Breast epithelium (tissue), 4 donors: ENCODE measurements around the gene XG. TPM values are rescaled to one million over a fixed set of nuclear protein-coding genes. Genes with fewer than 3 reads are reported as not detected.
A peak's percentile ranks its signal among the peaks of the same experiment; 100 is the strongest.
"Not testable (repeated sequence)": the region's sequence is repeated elsewhere in the genome, so short reads cannot be mapped to it uniquely, and the experiment has no call there.

ENCODE experiments used
- DNase-seq, 2 donors: peaks; one replicate each; pipeline ENCODE4 v3.0.0-alpha.2; 2019; ENCODE audit warnings: low spot score in 2 of 2
- H3K27ac ChIP-seq, 2 donors: fragments of 200-600 bp; sonication (generic) in 1 of 2; one replicate each; pipeline ENCODE4 v1.5.1; 2016 to 2019; ENCODE audit warnings: mild to moderate bottlenecking in 1 of 2
- H3K27me3 ChIP-seq, 2 donors: fragments of 200-600 bp; sonication (generic) in 1 of 2; one replicate each; pipeline versions ENCODE4 v1.5.1 to v1.6.0; 2017 to 2019; ENCODE audit warnings: control low read depth in 1 of 2, mild to moderate bottlenecking in 1 of 2
- H3K36me3 ChIP-seq: fragments of 200-600 bp; one replicate; pipeline ENCODE4 v1.5.1; 2019
- H3K4me1 ChIP-seq, 2 donors: fragments of 200-600 bp; sonication (generic); one replicate each; pipeline ENCODE4 v1.5.1; 2016 to 2019; ENCODE audit warnings: control low read depth in 1 of 2
- H3K4me3 ChIP-seq, 3 donors: fragments of 200-600 bp; sonication (generic); 1 replicate in 2 of 3; 2 replicates in 1 of 3; pipeline ENCODE4 v1.5.1; 2016 to 2019; ENCODE audit warnings: mild to moderate bottlenecking in 3 of 3, moderate library complexity in 2 of 3
- H3K9me3 ChIP-seq, 2 donors: fragments of 200-600 bp; sonication (generic) in 1 of 2; one replicate each; pipeline ENCODE4 v1.5.1; 2016 to 2019; ENCODE audit warnings: control low read depth in 1 of 2
- POLR2A ChIP-seq: fragments of 450-650 bp; IDR thresholded peaks from one replicate; pipeline ENCODE4 v1.6.1; 2016; ENCODE audit warnings: antibody characterized with exemption, mild to moderate bottlenecking, moderate library complexity
- POLR2AphosphoS5 ChIP-seq, 3 donors: sonication (generic); formaldehyde crosslinking; IDR thresholded peaks; one replicate each; pipeline ENCODE4 v1.6.1; 2017; ENCODE audit warnings: antibody characterized with exemption in 3 of 3
- intact Hi-C: fragments of 100-400 bp; cut with DNase I; formaldehyde crosslinking; loops from one replicate; pipeline ENCODE4 v1.15.1; 2023; ENCODE audit warnings: low total_unique reads
- total RNA-seq, 3 donors: library from RNA; depleted of rRNA; stranded (reverse); fragments of >200 nt; gene quantifications; one replicate each; pipeline ENCODE4 v1.1.0, GENCODE V29; 2016
- TF ChIP-seq, protein P1 (sequence below), 3 donors: fragments of 450-650 bp; IDR thresholded peaks; one replicate each; pipeline ENCODE4 v1.5.1; 2016 to 2017; ENCODE audit warnings: antibody characterized with exemption in 3 of 3, mild to moderate bottlenecking in 3 of 3, moderate library complexity in 3 of 3

The XG gene, protein sequence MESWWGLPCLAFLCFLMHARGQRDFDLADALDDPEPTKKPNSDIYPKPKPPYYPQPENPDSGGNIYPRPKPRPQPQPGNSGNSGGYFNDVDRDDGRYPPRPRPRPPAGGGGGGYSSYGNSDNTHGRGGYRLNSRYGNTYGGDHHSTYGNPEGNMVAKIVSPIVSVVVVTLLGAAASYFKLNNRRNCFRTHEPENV
- 10 to 100 TPM in 1 of 3 donors, 1 to 10 TPM in 1, under 1 TPM in 1; 0.59 to 14.4 (median 2.6) TPM for total RNA-seq

DNA sequence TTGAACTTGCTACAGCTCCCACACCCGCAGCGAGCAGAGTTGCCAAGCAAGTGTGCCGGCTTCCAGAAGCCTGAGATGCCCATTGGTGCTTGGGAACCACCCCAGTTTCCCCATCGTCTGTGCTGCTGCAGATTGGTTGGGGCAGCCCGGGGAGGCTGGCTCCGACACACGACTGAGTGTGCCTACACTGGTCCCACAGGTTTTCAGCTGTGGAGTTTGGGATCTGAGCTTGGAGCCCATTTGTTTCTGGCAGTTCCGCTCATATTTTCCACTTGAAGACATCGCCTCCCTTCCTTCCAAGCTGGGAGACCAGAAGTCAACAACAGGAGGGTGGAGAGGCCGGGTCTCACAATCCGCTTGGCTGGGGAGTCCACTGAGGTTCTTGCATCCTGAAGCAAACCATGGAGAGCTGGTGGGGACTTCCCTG lies at the start of gene XG:
Gene XG (plus strand): TSS at position 167 of the 427 bp plus-strand sequence. CDS start 235 bp downstream, at position 402.
- H3K36me3 ChIP-seq, DNase-seq, H3K9me3 ChIP-seq, H3K4me1 ChIP-seq, H3K27me3 ChIP-seq, intact Hi-C loops, H3K27ac ChIP-seq: not testable (repeated sequence)
- peak within 1 kb of the TSS in 1 of 3 donors; percentile 31 for H3K4me3 ChIP-seq

DNA sequence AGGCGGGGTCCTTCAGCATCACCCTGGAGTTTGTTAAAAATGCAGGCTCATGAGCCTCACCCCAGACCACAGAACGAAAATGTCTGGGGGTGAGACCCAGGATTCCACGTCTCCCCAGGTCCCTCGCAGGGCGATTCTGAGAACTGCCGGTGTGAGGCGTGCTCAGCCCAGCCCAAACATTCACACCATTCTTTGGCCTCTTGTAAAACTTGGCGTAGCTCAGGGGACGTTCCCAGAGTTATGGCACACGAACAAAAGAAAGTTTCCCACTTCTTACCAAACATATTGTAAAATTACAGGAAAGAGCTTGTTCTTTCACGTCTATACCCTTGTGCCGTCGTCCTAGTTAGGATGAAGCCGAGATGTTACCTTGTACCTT lies 47.9 kb upstream of the XG start:
- TF ChIP-seq POLR2AphosphoS5 (IDR thresholded peaks at IDR 0.05) (no peak), POLR2A (no peak)
- TF ChIP-seq, protein P1, sequence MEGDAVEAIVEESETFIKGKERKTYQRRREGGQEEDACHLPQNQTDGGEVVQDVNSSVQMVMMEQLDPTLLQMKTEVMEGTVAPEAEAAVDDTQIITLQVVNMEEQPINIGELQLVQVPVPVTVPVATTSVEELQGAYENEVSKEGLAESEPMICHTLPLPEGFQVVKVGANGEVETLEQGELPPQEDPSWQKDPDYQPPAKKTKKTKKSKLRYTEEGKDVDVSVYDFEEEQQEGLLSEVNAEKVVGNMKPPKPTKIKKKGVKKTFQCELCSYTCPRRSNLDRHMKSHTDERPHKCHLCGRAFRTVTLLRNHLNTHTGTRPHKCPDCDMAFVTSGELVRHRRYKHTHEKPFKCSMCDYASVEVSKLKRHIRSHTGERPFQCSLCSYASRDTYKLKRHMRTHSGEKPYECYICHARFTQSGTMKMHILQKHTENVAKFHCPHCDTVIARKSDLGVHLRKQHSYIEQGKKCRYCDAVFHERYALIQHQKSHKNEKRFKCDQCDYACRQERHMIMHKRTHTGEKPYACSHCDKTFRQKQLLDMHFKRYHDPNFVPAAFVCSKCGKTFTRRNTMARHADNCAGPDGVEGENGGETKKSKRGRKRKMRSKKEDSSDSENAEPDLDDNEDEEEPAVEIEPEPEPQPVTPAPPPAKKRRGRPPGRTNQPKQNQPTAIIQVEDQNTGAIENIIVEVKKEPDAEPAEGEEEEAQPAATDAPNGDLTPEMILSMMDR (IDR thresholded peaks at IDR 0.05): peak in 1 of 3 donors; percentile 18
- no peak for DNase-seq
- Histone ChIP-seq H3K9me3 (no peaks in the 10 kb centered on the region), H3K4me1 (no peaks in the 10 kb centered on the region), H3K27ac (peak overlapping the region in 1 of 2 donors; percentile 20), H3K36me3 (no peaks in the 10 kb centered on the region), H3K4me3 (peak overlapping the region in 1 of 3 donors; percentile 4), H3K27me3 (no peaks in the 10 kb centered on the region)
- intact Hi-C loops: no loop called here

DNA sequence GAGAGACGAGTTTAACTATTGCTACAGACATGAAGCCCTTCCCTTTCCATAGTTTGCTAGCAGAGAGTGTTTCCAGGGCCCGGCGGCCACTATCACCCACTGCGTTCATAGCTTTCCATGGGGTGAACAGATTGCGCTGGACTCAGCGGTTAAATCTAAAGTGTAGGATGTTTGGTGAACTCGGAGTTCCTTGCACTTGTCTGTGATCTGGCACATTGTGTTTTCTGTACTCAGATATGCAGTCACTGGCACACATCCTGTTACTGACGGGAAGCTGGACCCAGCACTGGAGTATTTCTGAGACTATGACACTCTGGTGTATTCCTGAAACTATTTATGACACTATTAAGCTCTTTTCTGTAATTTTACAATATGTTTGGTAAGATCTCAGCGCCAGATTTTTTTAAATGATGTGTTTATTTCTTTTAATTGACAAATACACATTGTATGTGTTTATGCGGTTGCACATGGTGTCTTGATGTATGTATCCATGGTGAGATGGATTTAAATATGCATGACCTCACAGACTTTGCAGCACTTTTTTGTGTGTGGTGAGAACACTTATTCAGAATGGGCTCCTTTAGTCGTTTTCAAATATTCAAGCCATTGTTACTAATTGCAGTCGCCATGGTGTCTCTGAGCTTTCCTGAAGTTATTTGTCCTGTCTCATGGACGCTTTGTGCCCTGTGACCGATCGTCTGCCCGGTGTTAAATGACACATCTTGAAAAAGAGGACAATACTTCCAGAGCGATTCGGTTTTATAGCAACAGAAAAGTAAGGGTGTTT lies 46.6 kb upstream of the XG start:
- H3K27me3 ChIP-seq: no peaks in the 10 kb centered on the region
- intact Hi-C loops: no loop called here
- DNase-seq: no peak
- no peaks in the 10 kb centered on the region for H3K36me3 ChIP-seq
- H3K9me3 ChIP-seq: no peaks in the 10 kb centered on the region
- H3K27ac ChIP-seq: peak overlapping the region in 1 of 2 donors; percentile 39
- peaks cover 0 to 5% of the 10 kb centered on the region in 2 donors for H3K4me1 ChIP-seq
- TF ChIP-seq POLR2AphosphoS5 (IDR thresholded peaks at IDR 0.05) (no peak), POLR2A (no peak)
- TF ChIP-seq, protein P1 (IDR thresholded peaks at IDR 0.05): no peak
- H3K4me3 ChIP-seq: no peak overlapping the region

DNA sequence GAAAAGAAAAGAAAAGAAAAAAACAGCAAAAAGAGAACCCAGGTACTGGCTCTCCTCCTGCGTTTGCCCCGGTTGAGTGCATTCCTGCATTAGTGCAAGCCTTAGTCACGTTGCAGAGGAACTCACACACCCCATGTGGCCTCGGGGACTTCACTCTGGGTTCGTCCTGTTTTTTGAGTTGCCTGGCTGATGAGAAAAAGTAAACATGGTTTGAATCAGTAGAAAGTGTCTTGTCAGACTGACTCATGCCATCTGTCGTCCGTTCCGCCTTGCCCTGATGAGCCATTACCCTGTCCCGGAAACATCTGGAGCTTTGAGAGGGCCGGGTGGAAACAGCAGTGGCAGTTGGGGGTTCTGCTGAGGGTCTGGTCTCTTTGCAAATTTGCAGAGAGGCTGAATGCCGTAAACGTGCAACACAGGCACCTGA lies 44.5 kb upstream of the XG start:
- Histone ChIP-seq H3K9me3 (no peaks in the 10 kb centered on the region), H3K4me1 (peaks cover 0 to 5% of the 10 kb centered on the region in 2 donors), H3K27me3 (no peaks in the 10 kb centered on the region), H3K36me3 (no peaks in the 10 kb centered on the region), H3K4me3 (peak overlapping the region in 1 of 3 donors; percentile 22), H3K27ac (peak overlapping the region; percentile 43 to 52)
- TF ChIP-seq, protein P1 (IDR thresholded peaks at IDR 0.05): no peak
- peak in 2 of 3 donors; percentile 36 to 59 for TF ChIP-seq POLR2AphosphoS5 (IDR thresholded peaks at IDR 0.05)
- peak; percentile 50 to 67 for DNase-seq
- intact Hi-C loops: no loop called here

DNA sequence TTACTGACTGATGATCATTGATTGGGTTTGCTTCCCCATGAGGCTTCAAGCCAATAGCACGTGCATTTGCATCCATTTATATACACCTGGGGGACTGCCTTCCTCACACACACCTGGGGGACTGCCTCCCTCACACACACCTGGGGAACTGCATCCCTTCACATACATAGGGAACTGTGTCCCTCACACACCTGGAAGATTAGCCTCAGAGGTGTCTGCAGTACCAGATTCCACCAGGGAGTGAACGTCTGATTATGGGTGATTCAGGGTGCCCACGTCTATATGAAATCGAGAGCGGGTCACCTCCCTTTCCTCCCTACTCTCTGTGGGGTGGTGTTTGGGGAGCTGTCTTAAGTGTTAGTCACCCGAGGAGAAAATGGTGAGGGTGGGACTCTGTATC lies 43.8 kb upstream of the XG start:
- peaks cover 0 to 5% of the 10 kb centered on the region in 2 donors for H3K4me1 ChIP-seq
- peak overlapping the region; percentile 43 to 52 for H3K27ac ChIP-seq
- no peak overlapping the region for H3K4me3 ChIP-seq
- intact Hi-C loops: no loop called here
- DNase-seq: no peak
- no peaks in the 10 kb centered on the region for H3K9me3 ChIP-seq
- H3K27me3 ChIP-seq: no peaks in the 10 kb centered on the region
- TF ChIP-seq POLR2A: no peak
- TF ChIP-seq, protein P1 (IDR thresholded peaks at IDR 0.05): no peak
- no peak for TF ChIP-seq POLR2AphosphoS5 (IDR thresholded peaks at IDR 0.05)
- no peaks in the 10 kb centered on the region for H3K36me3 ChIP-seq
